CD4-positive, CD25-positive, alpha-beta regulatory T cell (primary cell): ENCODE data around the gene ZNF597. TPM values are rescaled to one million over a fixed set of nuclear protein-coding genes. Genes with fewer than 3 reads are reported as not detected.

Experiments
- ATAC-seq, 2 donors: fragments of 150-1000 bp; cut with Tn5 transposase; one replicate each; pipeline ENCODE4 v1.10.0; 2021; ENCODE audit warnings: low read depth in 2 of 2, moderate number of reproducible peaks in 2 of 2, moderate library complexity in 1 of 2
- DNase-seq, 3 donors: peaks; one replicate each; pipeline versions ENCODE4 v3.0.0 to v3.0.0-alpha.2; 2012 to 2022; ENCODE audit warnings: mixed read lengths in 1 of 3
- H3K27ac ChIP-seq: one replicate; pipeline ENCODE4 v1.7.0; 2013; ENCODE audit warnings: mild to moderate bottlenecking, low read length; ENCODE audit not compliant: insufficient read depth, poor library complexity, severe bottlenecking
- H3K27me3 ChIP-seq: one replicate; pipeline ENCODE4 v1.7.0; 2013; ENCODE audit warnings: low read length; ENCODE audit not compliant: control insufficient read depth, insufficient read depth
- H3K36me3 ChIP-seq: one replicate; pipeline ENCODE4 v1.7.0; 2013; ENCODE audit warnings: mild to moderate bottlenecking, low read length, moderate library complexity; ENCODE audit not compliant: control insufficient read depth, insufficient read depth
- H3K4me1 ChIP-seq: 2 replicates; pipeline ENCODE4 v1.7.0; 2013; ENCODE audit warnings: mild to moderate bottlenecking, low read length; ENCODE audit not compliant: insufficient read depth, control insufficient read depth, poor library complexity, severe bottlenecking
- H3K4me3 ChIP-seq: one replicate; pipeline ENCODE4 v1.7.0; 2013; ENCODE audit warnings: low read depth, mild to moderate bottlenecking, low read length, moderate library complexity
- H3K9me3 ChIP-seq, 2 experiments: 1 replicate in 1 of 2; 2 replicates in 1 of 2; pipeline ENCODE4 v1.7.0; 2013; ENCODE audit warnings: low read length in 2 of 2, mild to moderate bottlenecking in 1 of 2, moderate library complexity in 1 of 2; ENCODE audit not compliant: control insufficient read depth in 2 of 2
- H3K27ac Mint-ChIP-seq, 3 donors: one replicate each; pipeline ENCODE4 v1.8.0; 2020 to 2022; ENCODE audit warnings: mild to moderate bottlenecking in 3 of 3, mixed read lengths in 3 of 3, moderate library complexity in 2 of 3
- H3K27me3 Mint-ChIP-seq: one replicate; pipeline ENCODE4 v1.8.0; 2022; ENCODE audit warnings: mild to moderate bottlenecking, mixed read lengths
- H3K36me3 Mint-ChIP-seq: one replicate; pipeline ENCODE4 v1.8.0; 2020; ENCODE audit warnings: mixed read lengths
- H3K4me1 Mint-ChIP-seq, 4 donors: one replicate each; pipeline ENCODE4 v1.8.0; 2020 to 2022; ENCODE audit warnings: mixed read lengths in 4 of 4, mild to moderate bottlenecking in 1 of 4
- H3K4me3 Mint-ChIP-seq, 4 donors: one replicate each; pipeline ENCODE4 v1.8.0; 2020 to 2022; ENCODE audit warnings: mild to moderate bottlenecking in 4 of 4, mixed read lengths in 4 of 4, moderate library complexity in 3 of 4
- H3K9me3 Mint-ChIP-seq, 7 donors: one replicate each; pipeline ENCODE4 v1.8.0; 2020 to 2022; ENCODE audit warnings: mixed read lengths in 7 of 7, mild to moderate bottlenecking in 3 of 7, moderate library complexity in 2 of 7
- polyA plus RNA-seq, 4 donors: library from polyadenylated mRNA; unstranded; fragments of 300-500 nt; fragmentation: Illumina TruSeq; gene quantifications; one replicate each; pipeline ENCODE4 v1.2.3, GENCODE V29; 2021
- total RNA-seq: library from RNA; stranded (reverse); gene quantifications from one replicate; pipeline ENCODE4 v1.2.3, GENCODE V29; 2022

The ZNF597 gene
- total RNA-seq (4.7 TPM), polyA plus RNA-seq (1 to 10 TPM; 1.5 to 2.3 (median 1.9) TPM)

DNA sequence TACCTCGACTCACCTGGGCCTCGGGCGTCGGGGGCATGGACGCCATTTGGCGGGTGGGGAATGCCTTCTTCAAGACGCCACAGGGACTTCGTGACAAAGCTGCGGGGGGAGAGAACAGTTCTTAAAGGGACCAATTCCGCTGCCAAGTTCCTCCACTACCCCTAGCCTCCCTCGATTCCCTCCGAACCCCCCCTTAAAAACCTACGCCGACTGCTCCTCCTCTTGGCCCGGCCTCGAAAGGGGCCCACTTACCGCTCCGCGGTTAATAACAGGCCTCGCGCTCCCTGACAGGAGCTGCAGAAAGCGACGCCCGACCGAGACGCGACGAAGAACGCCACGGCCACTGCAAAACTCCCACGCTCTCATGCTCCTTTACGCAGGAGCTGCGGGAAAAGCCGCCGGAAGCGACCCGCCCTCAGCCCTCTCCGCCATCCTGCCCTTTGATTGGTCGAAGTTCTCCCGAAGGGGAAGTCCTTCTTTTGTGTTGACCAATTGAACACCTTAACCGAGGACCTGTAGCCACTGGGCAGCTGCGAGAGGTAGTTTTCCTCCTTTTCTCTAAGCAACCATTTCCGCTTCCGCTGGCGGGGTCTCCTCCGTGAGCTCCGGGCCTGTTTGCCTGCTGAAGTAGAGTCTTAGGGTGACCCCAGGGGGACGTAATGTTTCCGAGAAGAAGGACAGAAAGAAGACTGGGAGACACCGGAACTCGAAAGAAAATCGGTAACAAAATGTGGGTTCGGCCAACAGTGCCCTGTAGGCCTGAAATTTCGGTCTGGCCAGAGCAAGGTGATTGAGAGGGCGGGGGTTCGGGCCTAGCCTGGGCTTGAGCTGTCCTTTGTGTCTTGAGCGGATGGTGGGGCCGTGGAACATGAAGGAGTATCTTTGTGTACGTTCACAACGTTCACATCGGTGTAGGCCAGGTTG is at the start of gene ZNF597, which contains the start of gene NAA60:
TSS of gene ZNF597 (minus strand) at position 397 of the 924 bp plus-strand sequence. CDS start at position 46, 351 bp downstream.
TSS of gene NAA60 (plus strand) at position 573 of the 924 bp plus-strand sequence. CDS start 32,548 bp downstream, outside the sequence.
- H3K4me1 ChIP-seq: peaks cover 11% of the 10 kb centered on the region
- no peaks in the 10 kb centered on the region for H3K27me3 ChIP-seq
- H3K9me3 ChIP-seq: peaks cover 7 to 9% of the 10 kb centered on the region in 2 experiments
- Mint-ChIP-seq H3K27ac (peak within 1 kb of the TSS; percentile 94 to 98 (median 97)), H3K4me3 (peak within 1 kb of the TSS; percentile 93 to 100 (median 99)), H3K36me3 (peaks cover 23% of the 10 kb centered on the region), H3K4me1 (peaks cover 12 to 40% (median 22%) of the 10 kb centered on the region in 4 donors), H3K27me3 (no peaks in the 10 kb centered on the region), H3K9me3 (peaks cover 0 to 14% (median 5%) of the 10 kb centered on the region in 7 donors)
- ATAC-seq: peak; percentile 96 to 97
- H3K36me3 ChIP-seq: peaks cover 26% of the 10 kb centered on the region
- peak; percentile 76 to 90 (median 79) for DNase-seq
- H3K27ac ChIP-seq: peak within 1 kb of the TSS; percentile 84
- peak within 1 kb of the TSS; percentile 77 for H3K4me3 ChIP-seq

- H3K27ac Mint-ChIP-seq: no peak overlapping the region
- Histone ChIP-seq H3K4me1 (no peaks in the 10 kb centered on the region), H3K36me3 (no peaks in the 10 kb centered on the region), H3K27ac (no peak overlapping the region), H3K9me3 (no peaks in the 10 kb centered on the region), H3K4me3 (no peak overlapping the region), H3K27me3 (no peaks in the 10 kb centered on the region)
- no peaks in the 10 kb centered on the region for H3K9me3 Mint-ChIP-seq
- no peaks in the 10 kb centered on the region for H3K36me3 Mint-ChIP-seq
- no peaks in the 10 kb centered on the region for H3K27me3 Mint-ChIP-seq
- H3K4me3 Mint-ChIP-seq: no peak overlapping the region
- peaks cover 0 to 5% (median 0%) of the 10 kb centered on the region in 4 donors for H3K4me1 Mint-ChIP-seq
- ATAC-seq (no peak), DNase-seq (no peak)
These were observed 49.1 kb upstream of the ZNF597 start for GRCh38 chr16:3492356-3492755.

DNA sequence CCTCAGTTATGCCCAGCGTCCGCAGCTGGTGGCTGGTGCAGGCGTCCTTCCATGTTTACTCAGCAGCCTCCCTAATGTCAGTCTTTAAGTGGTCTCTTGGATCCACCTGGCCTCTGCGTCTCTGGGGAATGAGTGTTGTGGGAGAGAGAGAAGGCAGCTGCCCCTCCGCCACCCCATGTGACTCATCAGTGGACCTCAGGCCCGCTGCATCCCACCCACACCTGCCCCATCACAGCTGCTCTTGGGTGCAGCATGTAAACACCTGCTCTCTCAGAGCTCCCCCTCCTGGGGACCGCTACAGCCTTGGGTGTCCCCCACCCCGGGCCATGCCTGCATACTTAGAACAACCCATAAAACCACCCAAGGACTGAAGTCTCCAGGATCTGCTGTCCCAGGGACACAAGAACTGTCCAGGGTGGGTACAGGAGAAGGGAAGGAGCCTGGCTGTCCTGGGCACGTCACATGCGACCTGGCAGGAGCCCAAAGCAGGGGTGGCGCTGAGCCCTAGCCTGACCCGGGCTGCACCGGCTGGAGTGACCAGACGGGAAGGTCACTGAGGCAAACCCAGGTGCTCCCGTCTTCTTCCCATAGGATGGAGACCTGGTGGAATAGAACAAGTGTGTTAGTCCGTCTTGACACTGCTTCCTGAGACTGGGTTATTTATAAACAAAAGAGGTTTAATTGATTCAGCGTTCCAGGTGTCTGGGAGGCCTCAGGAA is 47.8 kb upstream of the ZNF597 start:
- H3K4me3 Mint-ChIP-seq: no peak overlapping the region
- no peak for DNase-seq
- peak overlapping the region in 2 of 3 donors; percentile 20 to 80 for H3K27ac Mint-ChIP-seq

DNA sequence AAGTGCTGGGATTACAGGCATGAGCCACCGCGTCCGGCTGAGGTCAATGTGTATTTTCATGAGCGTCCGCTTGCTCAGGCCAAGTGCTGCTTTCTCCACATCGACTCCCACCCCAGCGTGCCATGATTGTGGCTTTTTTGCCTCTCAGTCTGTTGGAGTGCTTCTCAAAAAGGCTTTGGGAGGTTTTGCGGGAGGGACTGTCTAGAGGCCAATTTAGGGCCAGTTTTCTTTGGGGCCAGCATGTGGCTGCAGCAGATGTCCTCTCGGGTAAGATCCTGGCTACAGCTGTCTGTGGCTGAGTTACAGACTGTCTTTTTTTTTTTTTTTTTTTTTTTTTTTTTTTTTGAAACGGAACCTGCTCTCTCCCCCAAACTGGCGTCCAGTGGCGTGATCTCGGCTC is 45.5 kb upstream of the ZNF597 start:
- no peak overlapping the region for H3K4me3 ChIP-seq
- Mint-ChIP-seq H3K36me3 (peaks cover 6% of the 10 kb centered on the region), H3K4me1 (peaks cover 0 to 5% (median under 1%) of the 10 kb centered on the region in 4 donors), H3K9me3 (no peaks in the 10 kb centered on the region), H3K4me3 (no peak overlapping the region), H3K27ac (no peak overlapping the region), H3K27me3 (no peaks in the 10 kb centered on the region)
- H3K36me3 ChIP-seq: peaks cover 29% of the 10 kb centered on the region
- ATAC-seq: no peak
- H3K27ac ChIP-seq: no peak overlapping the region
- no peaks in the 10 kb centered on the region for H3K4me1 ChIP-seq
- H3K9me3 ChIP-seq: no peaks in the 10 kb centered on the region
- no peak for DNase-seq
- no peaks in the 10 kb centered on the region for H3K27me3 ChIP-seq

More for the DNA sequence above, 47.8 kb upstream of the ZNF597 start:
- Histone ChIP-seq H3K4me1 (no peaks in the 10 kb centered on the region), H3K36me3 (peaks cover 7% of the 10 kb centered on the region), H3K9me3 (no peaks in the 10 kb centered on the region), H3K27ac (no peak overlapping the region), H3K4me3 (no peak overlapping the region), H3K27me3 (no peaks in the 10 kb centered on the region)
- Mint-ChIP-seq H3K4me1 (peaks cover 0 to 5% (median 0%) of the 10 kb centered on the region in 4 donors), H3K36me3 (peaks cover 3% of the 10 kb centered on the region), H3K27me3 (no peaks in the 10 kb centered on the region), H3K9me3 (no peaks in the 10 kb centered on the region)
- no peak for ATAC-seq

DNA sequence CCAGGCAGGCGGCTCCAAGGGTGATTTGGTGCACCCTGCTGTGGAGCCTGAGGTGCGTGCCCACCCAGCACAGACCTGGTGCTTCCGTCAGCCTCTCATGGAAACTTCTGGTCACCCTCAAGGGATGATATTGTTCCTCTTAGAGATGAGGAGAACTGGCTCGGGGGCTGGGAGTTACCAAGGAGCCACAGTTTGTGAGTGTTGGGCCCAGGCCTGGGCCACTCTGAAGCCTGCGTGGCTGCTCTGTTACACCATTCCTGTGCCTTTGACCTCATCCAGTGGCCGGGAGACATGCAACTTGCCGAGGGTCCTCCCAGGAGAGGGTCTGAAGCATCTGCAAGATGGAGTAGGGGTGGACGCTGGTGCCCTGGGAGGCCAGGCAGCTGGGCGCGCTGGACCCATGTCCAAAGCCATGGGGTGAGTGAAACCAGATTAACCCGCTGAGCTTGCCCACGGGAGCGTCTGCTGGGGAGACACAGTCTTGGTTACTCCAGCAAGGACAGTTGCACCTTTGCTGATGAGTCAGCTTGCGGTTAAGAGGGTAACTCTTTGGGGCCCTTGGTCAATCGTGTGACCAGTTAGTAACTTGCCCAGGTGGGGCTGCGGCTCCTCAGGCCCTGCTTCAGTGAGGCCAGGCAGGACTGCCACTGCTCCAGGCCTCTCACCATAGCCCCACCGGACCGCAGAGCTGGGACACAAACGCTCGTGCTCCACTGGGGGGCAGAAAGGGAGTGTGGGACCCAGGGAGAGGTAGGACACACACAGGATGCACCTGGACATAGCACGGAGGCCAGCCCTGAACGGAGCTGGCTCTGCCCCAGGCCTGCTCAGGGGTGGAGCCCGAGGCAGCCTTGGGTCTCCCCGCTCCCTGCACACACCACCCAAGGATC is 44.5 kb upstream of the ZNF597 start:
- Mint-ChIP-seq H3K36me3 (peaks cover 17% of the 10 kb centered on the region), H3K4me3 (no peak overlapping the region), H3K9me3 (no peaks in the 10 kb centered on the region), H3K27ac (no peak overlapping the region), H3K4me1 (peaks cover 0 to 5% (median under 1%) of the 10 kb centered on the region in 4 donors), H3K27me3 (no peaks in the 10 kb centered on the region)
- no peak for DNase-seq
- no peak overlapping the region for H3K27ac ChIP-seq
- peaks cover 39% of the 10 kb centered on the region for H3K36me3 ChIP-seq
- H3K27me3 ChIP-seq: no peaks in the 10 kb centered on the region
- no peak for ATAC-seq
- no peak overlapping the region for H3K4me3 ChIP-seq
- no peaks in the 10 kb centered on the region for H3K4me1 ChIP-seq
- H3K9me3 ChIP-seq: no peaks in the 10 kb centered on the region

DNA sequence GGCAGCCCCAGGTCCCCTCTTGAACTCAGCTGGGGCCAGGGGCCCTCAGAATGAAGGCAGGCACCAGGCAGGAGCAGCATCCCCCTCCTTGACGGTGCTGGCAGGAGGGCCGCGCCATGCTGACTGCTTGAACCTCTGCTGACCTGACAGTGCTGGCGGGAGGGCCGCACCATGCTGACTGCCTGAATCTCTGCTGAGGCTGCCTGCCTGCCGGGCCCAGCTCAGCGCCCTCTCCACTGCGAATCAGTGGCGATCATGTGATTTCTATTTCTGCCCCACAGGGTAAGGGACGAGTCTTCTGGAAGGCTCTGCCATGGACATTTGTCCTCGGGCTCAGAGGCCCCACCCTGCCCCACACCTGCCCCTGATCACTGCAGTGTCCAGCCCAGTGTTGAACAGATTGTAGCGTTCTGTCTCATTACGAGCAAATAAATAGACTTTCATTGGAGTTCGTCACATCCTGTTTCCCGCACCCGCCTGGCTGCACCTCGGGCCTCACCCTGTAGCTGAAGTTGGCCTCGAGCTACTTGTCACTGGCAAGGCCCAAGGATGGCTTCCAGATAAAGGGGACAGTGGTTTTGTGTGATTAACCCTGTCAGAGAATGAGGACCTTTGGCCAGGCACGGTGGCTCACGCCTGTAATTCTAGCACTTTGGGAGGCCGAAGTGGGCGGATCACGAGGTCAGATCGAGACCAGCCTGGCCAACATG is 43.4 kb upstream of the ZNF597 start:
- Histone ChIP-seq H3K4me3 (no peak overlapping the region), H3K9me3 (no peaks in the 10 kb centered on the region), H3K4me1 (no peaks in the 10 kb centered on the region), H3K27me3 (no peaks in the 10 kb centered on the region), H3K27ac (no peak overlapping the region), H3K36me3 (peaks cover 50% of the 10 kb centered on the region)
- Mint-ChIP-seq H3K4me1 (peaks cover 0 to 5% (median under 1%) of the 10 kb centered on the region in 4 donors), H3K27me3 (no peaks in the 10 kb centered on the region), H3K4me3 (no peak overlapping the region), H3K36me3 (peaks cover 21% of the 10 kb centered on the region), H3K27ac (no peak overlapping the region), H3K9me3 (no peaks in the 10 kb centered on the region)
- DNase-seq: no peak
- ATAC-seq: no peak
